SW 1271 (cell line): ENCODE measurements around the gene DHRS1.

ENCODE experiments used
- DNase-seq, 2 experiments: peaks; one replicate each; lab custom pipeline; 2025; lab: John Stamatoyannopoulos, UW

Gene DHRS1

DNA sequence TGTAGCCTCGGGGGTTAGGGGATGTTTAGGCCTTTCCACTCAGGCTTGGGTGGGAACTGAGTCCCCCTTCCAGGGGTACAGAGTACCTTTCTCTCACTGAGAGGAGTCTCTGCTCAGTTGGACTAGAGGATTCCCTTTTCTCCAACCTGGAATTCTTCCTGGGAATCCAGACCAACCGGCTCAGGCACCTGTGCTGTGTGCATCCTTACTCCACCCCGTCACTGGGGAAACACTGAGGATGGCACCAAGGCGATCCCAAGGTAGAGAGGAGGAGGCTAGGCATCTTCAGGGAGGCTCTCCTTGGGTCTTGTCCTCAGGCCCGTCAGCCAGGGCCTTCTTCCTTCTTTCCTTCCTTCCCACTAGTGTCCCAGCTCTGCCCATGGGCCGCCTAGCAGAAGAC, 35.7 kb downstream of the DHRS1 start:
- DNase-seq: no peak

DNA sequence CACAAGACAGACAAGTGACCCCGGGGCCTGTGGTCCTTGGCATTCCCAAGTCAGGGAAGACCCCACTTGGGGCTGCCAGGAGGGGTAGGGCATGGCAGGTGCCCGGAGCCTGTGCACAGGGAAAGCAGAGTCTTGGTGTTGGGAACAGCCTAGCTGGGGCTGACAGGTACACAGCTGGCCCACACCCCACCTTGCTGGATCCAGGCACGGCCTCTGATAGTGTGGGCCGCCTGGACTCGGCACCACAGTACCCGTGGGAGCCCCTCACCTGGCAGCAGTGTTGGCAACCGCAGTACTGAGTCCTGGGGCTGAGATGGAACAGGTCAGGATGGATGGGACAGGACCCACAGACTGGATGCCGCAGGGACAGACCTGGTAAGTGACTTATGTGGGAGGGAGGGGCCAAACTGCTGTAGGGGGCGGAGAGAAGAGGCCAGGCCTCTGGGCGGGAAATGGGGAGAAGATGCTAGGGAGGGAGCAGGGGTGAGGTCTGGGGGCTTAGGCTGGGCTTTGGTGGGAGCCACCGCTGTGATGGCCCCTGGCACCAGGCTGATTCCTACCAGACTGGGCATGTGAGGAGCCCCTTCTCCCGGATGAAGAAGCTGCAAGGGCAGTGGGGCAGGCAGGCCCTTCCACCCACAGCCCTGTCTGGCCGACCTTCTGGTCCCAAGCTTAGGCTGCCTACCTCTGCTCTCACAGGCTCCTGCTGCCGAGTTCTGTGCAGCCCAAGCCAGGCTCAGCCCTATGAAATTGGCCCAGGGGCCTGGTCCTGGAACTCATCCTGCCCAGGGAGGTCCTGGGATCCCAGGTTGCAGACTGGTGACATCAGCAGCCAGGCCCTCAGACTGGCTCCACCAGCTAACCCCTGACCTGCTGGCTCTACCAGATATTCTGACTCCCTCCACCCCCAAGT, 36.5 kb downstream of the DHRS1 start, which contains the start of gene TGM1:
TSS of gene TGM1 (minus strand) at position 357 of the 913 bp plus-strand sequence. CDS start 825 bp downstream, outside the sequence.
- no peak for DNase-seq

DNA sequence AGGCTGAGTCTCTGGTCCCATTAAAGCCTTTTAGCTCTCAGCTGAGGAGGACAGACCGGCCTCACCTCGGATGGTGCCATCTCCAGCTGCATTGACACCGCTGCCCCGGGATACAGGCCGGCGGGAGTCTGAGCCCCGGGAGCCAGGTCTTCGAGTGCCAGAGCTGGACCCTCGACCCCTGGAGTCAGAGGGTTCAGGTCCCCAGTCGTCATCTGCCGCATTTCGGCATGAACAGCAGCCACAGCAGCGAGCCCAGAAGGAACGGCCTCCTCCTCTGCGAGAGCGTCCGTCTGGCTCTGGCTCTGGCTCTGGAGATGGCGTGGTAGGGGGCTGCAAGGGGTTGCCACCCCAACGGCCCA, 37.6 kb downstream of the DHRS1 start:
- DNase-seq: no peak

- no peak for DNase-seq
These were observed 38.2 kb downstream of the DHRS1 start for GRCh38 chr14:24261256-24261968.

- DNase-seq: no peak
These were observed 38.8 kb downstream of the DHRS1 start for GRCh38 chr14:24260780-24261157.

DNA sequence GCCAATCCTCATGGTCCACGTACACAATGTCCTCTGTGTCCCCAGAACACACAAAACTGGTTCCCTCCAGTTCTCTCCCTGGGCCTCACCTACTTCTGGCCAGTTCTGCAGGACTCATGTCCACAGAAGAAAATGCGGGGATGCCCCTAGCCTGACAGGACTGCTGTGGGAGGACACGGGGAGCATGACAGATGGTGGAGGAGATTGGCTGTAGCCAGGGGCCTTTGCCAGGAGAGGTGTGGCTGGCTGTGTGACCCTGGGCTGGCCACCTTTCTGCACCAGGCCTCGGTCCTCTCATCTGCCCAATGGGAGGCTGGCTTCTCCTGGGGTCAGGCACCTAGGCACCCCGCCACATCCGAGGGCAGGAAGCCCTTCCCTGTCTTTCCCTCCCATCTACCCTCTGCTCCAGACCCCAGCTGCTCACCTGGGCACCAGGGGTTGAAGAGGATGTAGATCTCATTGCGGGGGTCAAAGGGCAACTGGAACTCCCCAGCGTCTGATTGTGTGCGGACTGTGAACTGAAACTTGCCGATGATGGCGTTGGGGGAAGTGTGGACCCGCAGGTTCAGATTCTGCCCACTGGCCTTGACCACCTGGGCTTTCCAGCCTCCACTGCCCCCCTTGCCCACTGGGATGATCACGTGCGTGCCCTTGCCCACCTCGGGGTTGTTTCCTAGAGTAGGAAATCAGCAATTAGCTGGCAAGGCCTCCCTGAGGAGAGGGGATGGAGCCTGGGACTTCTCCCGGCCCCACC, 39.4 kb downstream of the DHRS1 start:
- no peak for DNase-seq

GRCh38 chr14:24259282-24260025, 40.1 kb downstream of the DHRS1 start:
- DNase-seq: no peak

- DNase-seq: no peak
These were observed 40.9 kb downstream of the DHRS1 start for GRCh38 chr14:24258548-24259265.

GRCh38 chr14:24258119-24258518, 41.5 kb downstream of the DHRS1 start:
- DNase-seq: no peak

DNA sequence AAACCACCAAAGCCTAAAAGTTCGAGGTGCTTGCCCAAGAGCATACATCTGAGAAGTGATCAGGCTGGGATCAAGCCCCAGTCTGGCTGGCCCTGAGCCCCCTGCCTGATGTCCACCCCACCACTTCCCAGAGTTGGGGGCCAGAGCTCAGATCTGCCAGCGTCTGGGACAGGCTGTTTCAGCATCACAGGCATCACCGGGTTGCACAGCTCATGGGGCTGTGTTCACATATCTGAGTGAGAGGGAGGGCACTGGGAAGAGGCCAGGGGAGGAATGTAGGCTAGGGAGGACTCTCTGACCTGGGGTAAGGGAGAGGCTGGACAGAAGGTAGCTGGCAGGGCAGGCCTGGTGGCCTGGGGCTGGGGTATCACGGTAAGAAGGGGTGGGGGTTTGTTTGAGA, 42.6 kb downstream of the DHRS1 start:
- DNase-seq: no peak

DNA sequence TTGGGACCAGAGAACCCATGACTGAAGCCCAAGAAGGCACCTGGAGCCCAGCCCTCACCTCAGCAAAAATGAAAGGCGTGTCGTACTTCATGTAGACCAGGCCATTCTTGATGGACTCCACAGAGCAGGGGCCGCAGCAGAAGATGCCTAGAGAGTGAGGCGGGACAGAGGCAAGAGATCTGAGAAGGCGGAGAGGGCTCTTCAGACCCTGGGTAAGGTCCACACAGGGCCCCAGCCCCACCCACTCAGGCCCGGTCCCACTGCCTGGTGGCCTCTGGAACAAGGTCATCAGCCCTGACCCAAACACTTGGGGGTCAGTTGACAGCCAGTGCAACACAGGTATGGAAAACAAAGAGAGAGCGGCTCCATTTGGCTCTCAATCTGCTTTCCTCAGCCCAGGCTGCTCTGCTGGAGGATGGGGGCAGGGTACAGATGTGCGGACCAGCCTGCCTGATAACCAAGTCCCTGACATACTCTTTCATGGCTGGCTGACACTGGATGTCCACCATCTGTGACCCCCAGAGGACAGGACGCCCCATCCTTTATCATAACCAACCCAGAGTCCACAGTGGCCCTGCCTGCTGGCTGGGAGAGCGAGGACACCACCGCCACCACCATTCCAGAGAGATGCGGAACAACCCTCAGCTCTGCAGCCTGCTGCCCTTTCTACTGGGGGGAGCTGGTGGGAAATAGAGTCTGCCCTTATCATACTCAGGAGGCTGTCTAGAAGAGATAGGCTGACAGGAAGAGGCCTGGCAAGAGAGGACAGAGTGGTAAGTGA, 43.5 kb downstream of the DHRS1 start:
- DNase-seq: no peak

DNA sequence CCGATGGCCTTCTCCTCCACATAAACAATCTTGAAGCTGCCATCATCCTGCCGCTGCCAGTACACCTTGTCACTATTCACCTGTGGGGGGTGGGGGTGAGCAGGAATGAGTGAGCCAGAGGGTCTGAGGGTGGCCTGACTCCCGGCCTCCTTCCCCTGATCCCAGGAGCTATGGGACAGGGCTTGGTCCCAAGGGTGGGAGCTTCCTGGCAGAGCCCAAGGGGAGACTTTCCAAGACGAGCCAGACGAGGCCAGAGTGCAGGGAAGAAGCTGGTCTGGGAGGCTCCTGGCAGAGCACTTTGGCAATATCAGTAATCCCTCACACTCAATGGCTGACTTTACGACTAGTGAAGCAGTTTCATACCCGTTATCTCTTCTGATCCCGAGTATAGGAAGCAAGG, 44.1 kb downstream of the DHRS1 start:
- DNase-seq: no peak

GRCh38 chr14:24254630-24255392, 44.8 kb downstream of the DHRS1 start:
- DNase-seq: no peak

- DNase-seq: no peak
These were observed 45.6 kb downstream of the DHRS1 start for GRCh38 chr14:24253936-24254335.

DNA sequence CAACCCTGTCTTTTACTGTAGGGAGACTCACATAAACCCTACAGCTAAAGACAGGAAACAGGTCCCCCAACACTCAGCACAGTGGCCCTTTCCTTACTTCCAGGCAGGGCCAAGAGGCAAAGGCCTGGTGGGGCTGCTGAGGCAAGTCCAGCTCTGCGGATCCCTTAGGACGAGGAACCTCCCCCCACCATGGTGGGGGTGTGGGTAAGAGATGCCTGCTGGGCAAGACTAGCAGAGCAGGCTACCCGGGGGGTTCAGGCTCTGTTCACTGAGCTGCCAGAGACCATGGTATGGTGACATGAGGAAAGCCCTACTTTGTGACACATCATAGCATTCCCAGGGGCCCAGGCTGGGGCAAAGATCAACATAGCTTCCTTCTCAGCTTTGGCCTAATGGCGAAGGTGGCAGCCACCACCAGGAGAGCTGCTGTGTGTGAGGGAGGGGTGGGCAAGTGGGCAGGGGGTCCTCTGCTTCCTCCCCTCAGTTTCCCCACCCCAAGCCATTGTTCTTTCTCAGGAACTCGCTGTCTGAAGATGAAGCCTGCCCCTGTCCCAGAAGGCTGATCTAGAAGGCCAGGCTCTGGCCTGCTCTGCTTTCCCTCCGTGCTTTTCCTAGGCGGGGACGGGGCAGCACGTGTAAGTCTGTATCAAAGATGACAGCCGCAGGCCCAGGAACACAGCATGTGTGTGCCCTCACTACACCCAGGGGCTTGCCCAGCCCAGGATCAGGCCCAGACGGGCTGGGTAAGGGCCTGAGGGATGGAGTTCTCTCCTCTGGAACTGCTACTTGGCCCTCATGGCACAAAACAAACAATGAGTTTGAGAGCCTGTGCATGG, 47.1 kb downstream of the DHRS1 start:
- no peak for DNase-seq

DNA sequence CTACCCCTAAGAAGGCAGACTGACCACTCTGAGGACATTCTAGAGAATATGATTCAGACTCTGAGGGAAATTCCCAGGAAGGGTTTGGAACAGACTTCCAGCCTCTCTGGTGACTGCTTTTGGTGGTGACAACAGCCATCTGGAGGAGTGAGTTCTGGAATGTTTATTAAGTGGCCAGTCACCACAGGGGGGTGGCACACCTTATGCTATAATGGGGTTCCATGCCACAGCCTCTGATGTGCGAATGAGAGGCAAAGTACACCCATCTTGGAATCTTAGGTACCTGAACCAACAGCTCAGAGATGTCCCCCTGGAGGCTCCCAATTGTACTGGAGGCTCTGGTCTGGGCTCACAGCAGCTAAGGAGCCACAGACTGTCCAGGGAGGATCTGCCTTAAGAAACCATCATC, 47.7 kb downstream of the DHRS1 start:
- no peak for DNase-seq

DNA sequence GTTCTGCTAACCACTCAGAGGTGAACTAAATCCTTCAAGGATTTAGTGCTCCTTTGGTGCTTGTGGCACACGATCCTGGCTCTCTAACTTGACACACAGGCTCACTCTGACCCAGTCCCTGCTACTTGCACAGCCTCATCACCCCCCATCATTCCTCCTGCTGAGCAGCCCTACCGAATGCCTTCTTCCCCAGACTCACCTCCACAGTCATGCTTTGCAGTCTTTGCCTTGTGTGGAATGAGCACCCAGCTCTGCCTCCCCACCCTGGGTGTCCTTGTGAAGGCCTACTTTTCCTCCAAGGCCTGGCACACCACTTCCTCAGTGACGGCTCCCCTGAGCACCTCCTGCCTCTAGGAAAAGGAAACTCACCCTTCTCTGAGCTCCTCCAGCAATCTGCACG, 49.2 kb downstream of the DHRS1 start:
- no peak for DNase-seq

GRCh38 chr14:24249230-24250021, 50.2 kb downstream of the DHRS1 start:
- no peak for DNase-seq
